ENCODE measurements around the gene BPIFA3.
A peak's percentile ranks its signal among the peaks of the same experiment; 100 is the strongest.
"Not testable (repeated sequence)": the region's sequence is repeated elsewhere in the genome, so short reads cannot be mapped to it uniquely, and the experiment has no call there.

BPIFA3 gene

GRCh38 chr20:33217052-33217451, at the start of gene BPIFA3:
Gene BPIFA3, plus strand, starts transcription at chr20:33217352. Its CDS starts 185 bp downstream, at chr20:33217537.
- DNase-seq (ENCODE audit: low spot score), result no peak

DNA sequence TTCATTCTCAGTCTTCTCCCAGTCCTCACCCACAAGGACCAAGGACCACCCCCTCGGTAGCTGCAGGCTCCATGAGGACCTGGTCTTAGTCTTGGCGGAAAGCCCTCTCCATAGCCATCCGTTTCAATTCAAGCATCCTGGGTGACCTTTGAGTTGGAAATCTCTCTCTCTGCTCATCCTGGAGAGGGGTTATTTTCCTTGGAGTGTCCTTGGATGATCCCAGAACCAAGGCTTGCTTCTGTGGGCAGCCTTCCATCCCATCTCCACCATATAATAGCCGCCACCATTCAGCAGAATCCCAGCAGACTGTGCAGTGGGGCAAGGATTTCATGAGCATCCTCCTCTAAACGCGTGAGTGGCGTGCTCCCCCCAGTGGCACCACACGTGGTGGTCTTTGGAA, 49.3 kb upstream of the BPIFA3 start, which contains the start of gene BPIFA2:
Gene BPIFA2 (plus strand): TSS at position 301 of the 400 bp plus-strand sequence. CDS start 987 bp downstream, outside the sequence.
- DNase-seq (ENCODE audit: low spot score), result no peak

- DNase-seq (ENCODE audit: low spot score), result no peak
Measured at GRCh38 chr20:33169176-33169794, 47.9 kb upstream of the BPIFA3 start.

DNA sequence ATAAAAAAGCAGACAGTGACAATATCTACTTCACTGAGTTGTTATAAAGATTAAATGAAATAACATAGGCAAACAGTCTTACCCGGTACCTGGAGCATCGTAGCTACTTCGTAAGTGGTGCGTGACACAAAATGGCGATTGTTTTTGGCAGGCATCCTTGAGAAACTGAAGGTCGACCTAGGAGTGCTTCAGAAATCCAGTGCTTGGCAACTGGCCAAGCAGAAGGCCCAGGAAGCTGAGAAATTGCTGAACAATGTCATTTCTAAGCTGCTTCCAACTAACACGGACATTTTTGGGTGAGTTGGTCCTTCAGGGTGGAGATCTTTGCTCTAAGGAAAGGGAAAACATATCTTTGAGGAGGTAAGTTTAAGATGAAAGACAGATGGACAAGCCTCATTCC, 44.4 kb upstream of the BPIFA3 start:
- DNase-seq (ENCODE audit: low spot score), result no peak

DNA sequence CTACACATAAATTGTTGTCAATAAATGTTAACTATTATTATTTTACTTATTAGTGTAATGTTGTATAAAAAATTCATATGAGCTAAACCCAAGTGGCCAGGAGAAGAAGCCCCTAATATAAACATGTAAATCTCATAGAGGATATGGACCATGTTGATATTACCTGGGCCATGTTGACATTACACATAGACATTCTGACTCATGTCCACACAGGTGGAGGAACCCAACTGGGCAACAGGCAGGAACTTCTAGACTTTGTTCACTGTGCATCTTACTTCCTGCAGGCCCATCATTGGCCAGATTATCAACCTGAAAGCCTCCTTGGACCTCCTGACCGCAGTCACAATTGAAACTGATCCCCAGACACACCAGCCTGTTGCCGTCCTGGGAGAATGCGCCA, 42.0 kb upstream of the BPIFA3 start:
- no peak for DNase-seq (ENCODE audit: low spot score)

GRCh38 chr20:33176101-33176500, 41.1 kb upstream of the BPIFA3 start:
- DNase-seq (ENCODE audit: low spot score), result no peak

DNA sequence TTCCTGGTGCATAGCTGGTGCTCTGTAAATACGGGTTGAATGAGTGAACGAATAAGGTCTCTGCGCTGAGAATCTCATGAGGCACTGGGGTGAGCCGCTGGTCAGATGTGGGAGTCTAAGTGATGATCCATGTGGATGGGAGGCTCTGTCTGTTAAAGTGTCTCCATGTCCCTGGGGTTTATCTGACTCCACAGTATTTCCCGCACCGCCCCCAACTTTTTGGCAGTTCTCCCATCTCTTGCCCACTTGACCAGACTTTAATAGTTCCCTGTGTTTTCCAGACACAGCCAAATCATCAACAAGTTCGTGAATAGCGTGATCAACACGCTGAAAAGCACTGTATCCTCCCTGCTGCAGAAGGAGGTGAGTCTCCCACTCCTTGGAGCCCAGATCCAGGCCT, 39.3 kb upstream of the BPIFA3 start:
- DNase-seq (ENCODE audit: low spot score), result no peak

- no peak for DNase-seq (ENCODE audit: low spot score)
Measured at GRCh38 chr20:33178726-33179125, 38.4 kb upstream of the BPIFA3 start.

DNA sequence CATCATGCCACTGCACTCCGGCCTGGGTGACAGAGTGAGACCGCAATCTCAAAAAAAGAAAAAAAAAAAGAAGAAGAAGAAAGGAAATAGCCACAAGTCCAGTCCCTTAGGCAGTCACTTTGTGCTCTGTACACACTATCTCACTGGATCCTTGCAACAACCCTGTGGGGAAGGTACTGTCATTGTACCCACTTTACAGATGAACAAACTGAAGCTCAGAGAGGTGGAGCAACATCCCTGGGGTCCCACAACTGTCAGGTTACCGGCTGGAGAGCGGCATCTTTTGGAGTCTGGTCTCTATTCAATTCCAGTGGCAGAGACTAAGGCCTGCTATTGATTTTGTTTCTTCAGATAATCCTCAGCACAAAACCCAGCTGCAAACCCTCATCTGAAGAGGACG, 37.0 kb upstream of the BPIFA3 start:
- DNase-seq (ENCODE audit: low spot score), result no peak

GRCh38 chr20:33181482-33182093, 35.6 kb upstream of the BPIFA3 start:
- no peak for DNase-seq (ENCODE audit: low spot score)

GRCh38 chr20:33183312-33183711, 33.8 kb upstream of the BPIFA3 start:
- no peak for DNase-seq (ENCODE audit: low spot score)

- DNase-seq (ENCODE audit: low spot score), result not testable (repeated sequence)
Measured at GRCh38 chr20:33185031-33185590, 32.0 kb upstream of the BPIFA3 start.

GRCh38 chr20:33187491-33187890, 29.7 kb upstream of the BPIFA3 start:
- no peak for DNase-seq (ENCODE audit: low spot score)

- DNase-seq (ENCODE audit: low spot score), result no peak
Measured at GRCh38 chr20:33188421-33188820, 28.7 kb upstream of the BPIFA3 start.

DNA sequence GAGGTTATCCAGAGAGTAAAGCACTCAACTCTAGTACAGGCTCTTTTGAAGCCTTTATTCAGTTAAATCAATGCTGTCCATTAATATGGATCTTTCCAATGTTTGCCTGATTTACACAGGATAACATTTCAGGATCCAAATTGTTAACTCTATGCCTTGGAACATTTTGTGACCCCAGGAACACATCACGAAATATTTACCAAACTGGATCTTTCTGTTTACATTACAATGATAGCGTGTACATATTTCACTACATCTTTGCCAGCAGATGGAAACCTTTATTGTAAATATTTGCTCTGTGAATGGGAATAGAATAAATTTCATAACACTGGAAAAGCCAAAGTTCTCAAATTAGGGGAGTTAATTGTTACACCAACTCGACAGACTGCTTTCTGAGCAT, 25.7 kb upstream of the BPIFA3 start:
- no peak for DNase-seq (ENCODE audit: low spot score)

DNA sequence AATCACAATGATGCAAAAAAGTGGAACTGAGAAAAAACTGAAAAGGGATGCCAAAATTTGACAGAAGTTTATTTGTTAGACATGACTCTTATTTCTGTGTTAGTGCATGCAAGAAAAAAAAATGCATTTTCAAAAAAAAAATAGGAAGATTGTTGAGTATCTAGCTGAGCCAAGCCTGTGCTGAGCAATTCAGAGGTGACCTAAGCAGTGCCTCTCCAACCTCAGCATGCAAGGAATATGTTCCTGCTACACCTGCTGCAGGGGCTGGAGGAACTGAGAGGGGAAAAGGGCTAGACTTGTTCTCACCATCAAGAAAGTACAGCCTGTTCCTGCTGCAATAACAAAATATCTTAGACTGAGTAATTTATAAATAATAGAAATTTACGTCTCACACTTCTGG, 25.2 kb upstream of the BPIFA3 start:
- no peak for DNase-seq (ENCODE audit: low spot score)

- DNase-seq (ENCODE audit: low spot score), result no peak
Measured at GRCh38 chr20:33192912-33193501, 24.1 kb upstream of the BPIFA3 start.

DNA sequence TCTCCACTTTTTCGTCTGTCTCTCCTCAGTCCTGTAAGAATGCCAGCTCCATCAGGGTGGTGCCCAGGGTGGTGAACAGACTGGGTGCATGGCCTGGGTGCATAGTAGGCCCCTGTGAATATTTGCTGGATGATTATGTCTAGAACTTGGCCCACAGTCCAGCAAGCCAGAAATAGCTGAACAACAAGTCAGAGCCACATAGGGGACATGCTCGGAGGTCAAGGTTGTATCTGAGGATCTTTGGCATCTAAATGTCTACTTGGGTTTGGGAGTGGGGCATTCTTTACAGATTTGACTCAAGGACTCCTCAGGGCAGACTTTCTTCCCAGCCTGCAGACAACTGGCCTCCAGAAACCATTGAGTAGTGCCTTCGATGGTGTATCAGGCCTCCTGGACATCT, 18.1 kb upstream of the BPIFA3 start:
- no peak for DNase-seq (ENCODE audit: low spot score)

DNA sequence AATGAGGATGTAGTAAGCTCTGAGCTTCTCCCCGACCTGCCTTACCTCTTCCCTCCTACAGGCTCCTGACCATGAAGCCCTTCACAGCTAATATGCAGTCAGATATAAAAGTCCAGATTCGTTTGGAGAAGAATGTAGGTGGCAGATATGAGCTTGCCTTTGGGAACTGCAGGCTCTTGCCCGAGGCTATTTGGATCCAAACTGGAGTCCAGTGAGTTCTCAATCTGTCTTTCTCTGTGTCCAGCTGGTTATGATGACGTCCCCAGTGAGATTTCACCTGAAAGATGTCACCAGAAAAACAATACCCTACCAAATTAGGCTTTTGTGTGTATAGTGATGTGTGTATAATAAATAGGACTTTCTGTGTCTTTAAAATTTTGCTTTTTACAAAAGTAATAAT, 14.7 kb upstream of the BPIFA3 start:
- DNase-seq (ENCODE audit: low spot score), result no peak

GRCh38 chr20:33203444-33203843, 13.7 kb upstream of the BPIFA3 start:
- DNase-seq (ENCODE audit: low spot score), result no peak

GRCh38 chr20:33209789-33210188, 7.4 kb upstream of the BPIFA3 start:
- DNase-seq (ENCODE audit: low spot score), result no peak

DNA sequence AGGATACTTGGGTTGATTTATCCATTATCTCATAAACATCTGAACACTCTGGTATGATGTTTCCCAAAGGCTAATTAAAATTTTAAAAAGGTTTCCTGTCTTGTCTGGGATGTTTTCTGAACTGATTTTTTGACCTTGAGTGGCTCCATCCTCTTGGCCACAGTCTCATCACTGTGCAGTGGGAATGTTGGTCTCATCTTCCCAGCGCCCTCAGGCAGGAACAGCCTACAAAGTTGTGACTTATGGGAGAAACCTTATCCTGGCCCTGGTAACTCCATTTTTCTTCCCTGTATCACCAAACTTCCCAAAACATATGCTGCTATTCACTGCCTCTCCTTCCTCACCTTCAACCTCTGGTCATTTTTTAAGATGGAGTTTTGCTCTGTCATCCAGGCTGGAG, 6.8 kb upstream of the BPIFA3 start:
- no peak for DNase-seq (ENCODE audit: low spot score)

DNA sequence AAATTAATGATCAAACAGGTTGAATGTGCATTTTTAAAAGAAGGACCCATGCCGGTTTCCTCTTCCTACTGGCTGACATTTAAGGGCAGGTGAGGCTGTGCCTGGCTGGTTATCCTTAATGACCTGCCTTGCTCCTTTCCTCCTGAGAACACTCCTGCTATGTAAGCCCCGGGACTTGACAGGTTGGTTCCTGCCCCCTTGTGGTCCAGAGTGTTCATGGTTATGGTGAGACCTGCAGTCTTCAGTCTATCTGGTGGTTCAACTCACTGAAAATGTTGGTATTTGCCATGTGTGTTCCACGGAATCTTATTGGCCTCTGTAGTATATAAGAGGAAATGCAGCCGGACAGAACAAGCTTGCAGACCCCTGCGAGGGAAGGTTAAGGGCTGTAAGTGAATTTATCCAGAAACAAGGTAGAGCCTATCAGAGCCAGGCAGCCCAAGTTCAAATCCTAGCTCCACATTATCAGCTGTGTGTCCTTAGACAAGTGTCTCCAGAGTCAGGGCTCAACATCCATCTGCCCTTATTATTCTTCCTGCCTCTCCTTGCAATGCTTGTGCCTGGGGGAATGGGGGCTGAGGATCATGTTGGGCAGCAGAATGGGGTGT, 5.2 kb upstream of the BPIFA3 start:
- peak; percentile 12 for DNase-seq (ENCODE audit: low spot score)
